SH-SY5Y (cell line): Measurements from ENCODE around the gene PGF.

Source experiments
- GATA2 ChIP-seq: IDR thresholded peaks from 2 replicates; pipeline ENCODE4 v1.6.1; 2011; ENCODE audit warnings: mild to moderate bottlenecking, low read depth, low read length
- GATA3 ChIP-seq: IDR thresholded peaks from 2 replicates; pipeline ENCODE4 v1.6.1; 2011; ENCODE audit warnings: low read depth, mild to moderate bottlenecking, low read length, moderate library complexity

- TF ChIP-seq GATA2 (no peak), GATA3 (no peak)
Observed at GRCh38 chr14:74910556-74910955, 44.8 kb downstream of the PGF start.
